Stimulated activated CD4-positive, alpha-beta T cell treated with anti-CD3 and anti-CD28 coated beads, Interleukin-15, amount 100 ng/mL, for 48 hours (primary cell): ENCODE data around the gene NOL6.
"Not testable (repeated sequence)": the region's sequence is repeated elsewhere in the genome, so short reads cannot be mapped to it uniquely, and the experiment has no call there.

ENCODE experiments used
- DNase-seq, 2 donors: peaks; one replicate each; pipeline ENCODE4 v3.0.0-alpha.2; 2020; ENCODE audit warnings: low read depth in 2 of 2

NOL6 gene

DNA sequence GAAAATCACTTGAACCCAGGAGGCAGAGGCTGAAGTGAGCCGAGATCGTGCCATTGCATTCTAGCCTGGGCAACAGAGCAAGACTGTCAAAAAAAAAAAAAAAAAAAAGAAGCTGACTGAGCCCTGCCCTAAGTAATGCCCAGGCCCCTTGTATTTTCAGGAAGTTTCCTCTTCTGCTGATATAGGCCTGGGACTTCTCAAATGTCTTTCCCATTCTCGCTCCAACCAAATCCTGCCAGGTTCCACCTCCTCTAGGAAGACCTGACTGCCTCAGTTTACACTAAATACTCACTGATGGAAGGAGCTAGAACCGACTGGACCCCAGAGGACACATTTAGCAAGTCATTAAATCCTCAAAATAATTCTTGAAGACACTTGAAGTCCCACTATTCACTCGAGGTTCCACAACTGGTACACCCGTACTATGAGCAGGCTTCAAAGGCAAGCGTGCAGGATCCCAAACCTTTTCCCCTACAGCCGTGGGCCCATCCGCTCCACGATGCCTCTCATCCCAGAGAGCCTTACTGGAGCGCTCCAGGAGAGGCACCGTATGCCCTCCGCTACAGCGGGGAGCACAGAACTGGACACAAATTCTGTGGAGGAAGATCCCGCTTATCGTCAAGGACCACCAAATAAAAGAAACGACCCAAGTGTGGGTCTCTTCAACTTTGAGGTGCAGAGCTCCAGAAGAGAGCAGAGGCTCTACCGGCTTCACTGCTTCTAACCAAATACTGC, 676 bp downstream of the NOL6 start:
- no peak for DNase-seq

DNA sequence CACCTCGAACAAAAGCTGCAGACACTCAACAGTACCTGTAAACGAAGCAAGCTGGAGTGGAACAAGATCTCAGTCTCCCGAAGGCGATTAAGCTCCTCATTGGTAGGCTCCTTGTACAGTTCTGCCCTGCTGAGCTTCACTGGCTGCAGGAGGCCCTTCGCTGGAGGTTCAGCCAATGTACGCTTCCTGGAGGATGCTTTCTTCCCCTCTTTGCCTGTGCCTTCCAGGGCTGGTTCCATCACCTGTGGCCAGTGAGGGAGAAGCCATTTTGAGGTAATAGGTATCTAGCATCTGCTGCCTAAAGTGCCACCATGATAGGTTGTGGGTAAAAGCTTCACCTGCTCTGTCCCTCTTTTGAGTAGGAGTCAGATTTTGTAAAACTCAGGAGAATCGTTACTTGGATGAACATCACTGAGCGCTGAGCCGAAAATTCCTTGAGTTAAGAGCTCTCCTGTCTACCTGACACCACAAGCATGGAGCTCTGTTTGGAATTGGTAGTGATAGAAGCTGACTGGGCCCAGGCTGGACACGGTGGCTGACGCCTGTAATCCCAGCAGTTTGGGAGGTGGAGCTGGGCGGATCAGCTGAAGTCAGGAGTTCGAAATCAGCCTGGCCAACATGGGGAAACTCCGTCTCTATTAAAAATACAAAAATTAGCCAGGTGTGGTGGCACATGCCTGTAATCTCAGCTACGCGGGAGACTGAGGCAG, 1.4 kb downstream of the NOL6 start:
- DNase-seq: no peak

DNA sequence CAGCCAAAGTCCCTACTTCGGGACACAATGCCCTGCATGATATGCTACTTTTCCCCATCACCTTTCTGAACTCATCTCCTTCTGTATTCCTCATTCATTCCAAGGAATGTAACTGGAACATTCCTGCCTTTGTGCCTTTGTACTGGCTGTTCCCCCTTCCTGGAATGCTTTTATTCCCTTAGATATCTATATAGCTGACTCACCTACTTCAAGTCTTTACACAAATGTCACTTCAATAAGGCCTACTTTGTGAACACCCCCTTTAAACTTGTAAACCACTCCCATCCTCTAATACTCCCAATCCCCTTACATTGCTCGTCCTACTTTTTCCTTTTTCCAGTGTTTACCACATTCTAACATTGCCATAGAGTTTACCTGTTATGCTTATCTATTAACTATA, 2.4 kb downstream of the NOL6 start:
- no peak for DNase-seq

DNA sequence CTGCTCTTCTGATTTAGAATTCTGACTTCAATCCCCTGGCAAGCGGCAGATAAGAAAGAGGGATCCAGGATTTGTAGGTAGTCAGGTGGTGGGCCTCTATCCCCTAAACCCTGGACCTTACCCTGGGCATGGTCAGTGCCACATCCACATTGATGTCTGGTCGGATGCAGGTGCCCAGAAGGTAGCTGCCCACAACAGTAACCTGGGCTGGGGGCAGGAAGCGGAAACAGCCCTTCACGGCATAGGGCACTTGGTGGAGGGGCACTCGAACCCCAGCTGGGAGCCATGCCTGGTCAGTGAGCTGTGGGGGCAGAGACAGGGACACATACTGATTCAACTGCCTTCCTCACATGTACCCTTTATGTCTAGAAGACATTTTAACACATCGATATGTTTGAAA, 3.8 kb downstream of the NOL6 start:
- no peak for DNase-seq

DNA sequence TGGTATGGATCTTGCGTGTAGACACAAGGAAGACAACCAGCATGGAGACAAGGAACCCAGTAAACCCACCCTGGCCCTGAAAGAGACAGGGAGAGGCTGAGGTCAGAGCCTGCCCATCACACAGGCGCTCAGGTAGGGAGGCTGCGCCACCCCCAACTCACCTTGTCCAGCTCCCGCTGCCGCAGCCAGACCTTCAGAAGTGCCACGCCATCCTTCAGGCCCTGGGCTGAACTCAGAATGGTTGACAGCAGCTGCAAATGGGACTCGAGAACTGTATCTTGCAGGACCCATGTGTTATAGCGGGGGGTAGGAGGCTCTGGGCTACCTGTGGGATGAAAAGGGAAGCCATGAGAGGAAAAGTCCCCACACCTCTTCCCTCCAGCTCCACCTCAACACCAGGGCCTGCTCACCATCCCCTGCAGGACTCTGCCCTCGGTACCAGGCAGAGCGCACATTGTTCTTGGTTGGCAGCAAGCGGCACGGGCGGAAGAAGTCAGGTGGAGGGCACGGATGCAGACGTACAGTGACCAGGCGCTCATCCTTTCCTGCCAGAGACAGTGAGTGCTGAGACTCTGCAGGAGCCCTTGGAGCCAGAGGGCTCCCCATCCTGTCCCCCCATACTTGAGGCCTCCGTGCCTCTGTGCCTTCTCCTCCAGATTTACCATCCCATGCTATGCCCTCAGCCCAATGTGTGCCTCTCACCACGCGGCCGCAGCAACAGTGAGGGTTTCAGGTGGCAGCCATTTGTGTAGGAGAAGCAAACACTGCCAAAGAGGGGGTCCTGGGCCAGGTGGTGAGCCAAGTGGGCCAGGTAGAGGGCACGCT, 4.7 kb downstream of the NOL6 start:
- DNase-seq: no peak

DNA sequence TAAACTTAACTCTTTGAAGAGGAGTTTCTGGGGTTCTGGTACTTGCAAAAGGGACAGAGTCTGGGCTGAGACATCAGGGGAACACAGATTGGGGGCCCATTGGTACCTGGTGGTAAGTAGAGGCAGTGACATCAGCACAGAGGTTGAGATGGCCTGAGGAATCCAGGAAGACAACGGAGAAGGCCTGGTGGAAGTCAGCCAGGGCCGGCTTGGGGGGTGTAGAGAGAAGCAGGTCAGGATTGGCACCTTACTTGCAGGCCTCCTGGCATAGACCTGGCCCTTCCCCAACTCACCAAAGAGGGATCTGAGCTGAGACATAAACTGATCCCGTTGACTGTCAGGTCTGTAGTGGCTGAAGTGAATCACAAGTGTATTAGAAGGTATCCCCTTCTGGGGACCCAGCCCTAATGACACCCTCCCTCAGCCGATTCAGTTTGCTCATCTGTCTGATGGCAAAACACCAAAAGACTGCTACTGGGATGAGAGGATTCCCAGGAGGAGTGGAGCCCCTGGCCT, 5.5 kb downstream of the NOL6 start:
- DNase-seq: no peak

DNA sequence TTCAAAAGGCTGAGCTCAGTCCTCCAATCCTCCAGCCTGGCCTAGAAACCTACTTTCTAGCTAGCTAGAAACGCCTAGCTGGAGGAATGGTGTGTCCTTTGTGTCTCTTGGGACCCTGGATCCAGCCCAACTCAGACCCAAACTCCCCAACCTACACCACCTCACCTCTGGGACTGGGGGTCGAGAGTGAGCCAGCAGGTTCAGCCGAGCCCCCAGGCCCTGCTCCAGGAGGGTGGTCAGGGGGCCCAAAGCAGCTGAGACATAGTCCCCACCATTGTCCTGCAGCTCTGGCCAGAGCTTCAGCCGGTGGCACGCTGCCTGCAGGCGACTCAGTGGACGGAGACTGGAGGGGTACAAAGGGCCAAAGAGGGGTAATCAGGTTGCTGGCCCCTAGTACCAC, 6.2 kb downstream of the NOL6 start:
- DNase-seq: no peak

DNA sequence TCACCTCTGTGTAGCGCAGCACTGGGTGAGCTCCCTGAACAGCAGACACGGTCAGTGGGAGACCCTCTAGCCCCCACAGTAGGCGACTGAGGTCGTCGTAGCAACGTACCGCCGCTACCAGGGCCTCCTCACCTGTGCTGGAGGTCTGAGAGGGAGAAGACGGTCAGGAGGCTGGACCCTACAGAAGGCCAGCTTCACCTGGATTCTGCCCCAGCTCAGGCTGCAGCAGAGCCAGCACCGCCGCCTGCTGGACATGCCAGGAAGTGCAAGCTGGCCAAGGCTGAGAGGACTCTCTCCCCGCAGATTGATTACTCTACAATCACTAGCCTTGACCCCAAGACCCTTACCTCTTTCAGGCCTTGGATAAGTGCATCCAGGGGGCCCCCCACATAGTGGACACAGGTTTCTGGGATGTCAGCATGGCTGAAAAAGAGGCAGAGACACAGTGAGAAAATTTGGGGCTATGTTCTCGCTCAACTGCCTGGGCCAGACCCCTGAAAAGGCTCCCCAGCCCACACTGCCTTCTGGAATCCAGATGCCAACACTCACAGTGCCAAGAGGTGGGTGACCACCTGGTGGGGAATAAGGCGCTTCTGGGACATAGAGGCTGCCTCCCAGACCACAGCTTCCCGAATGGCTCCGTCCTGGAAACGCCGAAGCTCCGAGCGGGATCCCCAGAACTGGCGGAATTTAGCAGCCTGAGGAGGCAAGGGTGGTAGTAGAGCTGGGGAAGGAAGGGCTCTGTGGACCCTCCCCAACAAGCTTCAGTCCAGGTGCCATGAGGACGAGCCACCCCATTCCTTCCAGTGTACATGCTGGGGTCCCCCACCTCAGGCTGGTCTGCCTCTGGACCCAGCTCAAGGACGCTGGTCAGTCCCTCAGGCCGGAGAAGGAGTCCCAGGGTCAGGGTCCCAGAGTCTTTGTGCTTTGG, 6.9 kb downstream of the NOL6 start:
- DNase-seq: peak in 1 of 2 donors; percentile 67

DNA sequence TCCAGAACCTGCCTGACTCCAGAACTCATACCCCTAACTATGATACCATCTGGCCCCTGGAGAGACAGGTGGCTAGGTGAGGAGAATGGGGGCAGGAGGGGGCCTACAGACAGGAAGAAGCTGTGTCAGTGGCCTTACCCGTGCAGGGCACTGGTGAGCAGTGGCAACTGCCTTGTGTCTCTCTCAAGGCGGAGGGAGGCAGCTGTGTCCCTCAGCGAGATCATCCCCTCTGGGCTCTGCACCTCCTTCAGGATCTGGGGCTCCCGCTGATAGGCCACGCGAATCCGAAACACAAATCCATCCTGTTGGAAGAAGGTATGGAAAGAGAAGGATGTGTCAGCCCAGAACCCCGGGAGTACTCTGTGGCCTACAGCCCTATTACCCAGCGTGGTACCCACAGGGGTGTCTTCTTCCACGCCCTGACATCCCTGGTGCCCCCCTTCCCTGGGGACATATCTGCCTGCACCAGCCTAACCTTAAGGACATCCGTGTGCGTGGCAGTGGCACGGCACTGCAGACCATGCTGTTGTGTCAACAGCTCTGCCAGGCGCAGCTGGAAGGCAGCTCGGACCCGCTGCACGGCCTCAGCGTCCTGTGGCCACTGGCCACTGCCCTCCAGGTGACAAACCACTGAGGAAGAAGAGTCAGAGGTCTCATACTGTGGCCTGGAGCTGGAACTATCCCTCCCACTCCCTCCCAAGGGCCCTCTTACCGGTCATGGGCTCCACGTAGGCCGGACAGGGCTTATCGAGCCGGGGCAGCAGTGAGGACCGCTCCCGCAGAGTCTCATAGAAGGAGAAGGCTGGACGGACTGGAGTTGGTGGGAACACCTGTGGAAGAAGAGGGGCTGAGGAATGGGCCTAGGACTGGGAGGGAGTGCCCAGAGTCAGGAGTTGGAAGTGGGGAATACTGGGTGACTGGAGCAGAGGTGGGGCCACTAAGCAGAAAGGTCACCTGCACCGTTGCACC, 7.8 kb downstream of the NOL6 start:
- no peak for DNase-seq

DNA sequence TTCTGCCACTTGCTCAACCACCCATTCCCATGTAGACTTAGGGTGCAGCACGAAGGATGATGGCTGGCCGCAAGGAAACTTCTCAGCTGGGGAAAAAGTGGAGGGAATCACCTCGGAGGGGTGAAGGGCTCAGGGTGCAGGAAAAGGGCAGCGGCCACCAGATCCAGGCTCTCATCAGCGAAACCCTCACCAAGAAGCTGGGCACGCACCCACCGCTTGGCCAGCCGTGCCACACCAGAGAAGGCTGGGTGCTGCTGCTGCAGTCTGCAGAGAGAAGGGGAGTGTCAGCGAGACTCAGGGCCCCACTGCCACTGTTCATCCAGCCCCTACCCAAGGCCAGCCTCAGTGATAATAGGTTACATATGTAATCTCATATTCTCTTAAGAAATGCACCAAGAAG, 8.6 kb downstream of the NOL6 start:
- no peak for DNase-seq

DNA sequence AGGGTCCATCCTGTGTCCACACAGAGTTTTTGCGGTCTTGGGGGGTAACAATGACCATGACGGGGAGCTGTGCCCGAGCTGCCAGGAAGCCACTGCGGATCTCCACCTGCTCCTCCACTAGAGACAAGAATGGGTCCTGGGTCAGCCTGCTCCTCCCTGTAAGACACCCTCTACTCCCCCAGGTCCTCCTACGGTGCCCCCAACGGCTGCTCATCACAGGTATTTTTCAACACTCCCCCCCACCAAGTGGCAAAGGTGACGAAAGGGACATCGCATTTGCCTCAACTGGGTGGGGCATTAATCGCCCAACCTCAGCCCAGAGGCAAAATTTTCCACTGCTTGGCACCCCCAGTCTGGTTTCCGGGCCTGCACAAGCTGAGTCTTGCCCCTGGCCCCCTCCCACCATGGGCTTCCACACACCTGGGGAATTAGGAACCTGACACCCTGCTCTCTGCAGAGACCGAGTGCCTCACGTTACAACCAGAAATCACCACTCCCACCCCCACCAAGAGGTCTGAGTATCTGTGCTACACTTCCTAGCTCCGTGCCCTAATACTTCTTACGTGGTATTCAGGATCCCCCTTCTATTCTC, 9.6 kb downstream of the NOL6 start:
- no peak for DNase-seq

DNA sequence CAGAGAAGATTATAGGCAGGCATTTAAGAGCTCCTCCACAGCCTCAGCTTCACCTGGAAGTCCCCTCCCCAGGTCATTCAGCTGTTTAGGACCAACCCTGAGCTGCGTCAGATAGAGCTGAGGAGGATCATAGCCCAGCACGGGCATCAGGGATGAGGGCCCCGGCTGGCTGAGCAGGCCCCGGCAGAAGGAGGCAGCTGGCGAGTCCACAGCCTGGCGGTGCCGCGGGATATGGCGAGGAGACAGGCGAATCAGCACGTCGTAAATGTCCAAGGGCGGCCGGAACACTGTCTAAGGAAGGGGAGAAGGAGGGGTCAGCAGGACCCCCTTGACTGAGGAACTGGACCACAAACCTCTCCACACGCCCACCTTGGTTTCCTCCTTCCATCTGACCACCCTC, 10.6 kb downstream of the NOL6 start:
- DNase-seq: no peak

DNA sequence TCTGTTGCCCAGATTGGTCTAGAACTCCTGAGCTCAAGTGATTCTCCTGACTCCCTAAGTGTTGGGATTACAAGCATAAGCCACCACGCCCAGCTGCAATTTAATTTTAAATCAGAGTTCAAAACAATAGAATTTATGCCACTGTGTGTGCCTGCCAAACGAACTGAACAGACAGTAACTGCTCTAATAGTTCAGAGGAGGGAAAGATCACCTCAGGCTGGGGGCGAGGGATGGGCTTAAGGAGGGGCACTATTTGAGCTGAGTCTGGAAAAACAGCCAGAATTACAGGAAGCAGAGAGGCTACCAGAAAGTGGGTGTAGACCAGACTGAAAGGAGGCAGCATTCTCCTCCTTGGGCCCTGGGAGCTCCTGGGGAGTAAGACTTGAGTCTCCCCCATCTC, 12.2 kb downstream of the NOL6 start:
- DNase-seq: no peak

DNA sequence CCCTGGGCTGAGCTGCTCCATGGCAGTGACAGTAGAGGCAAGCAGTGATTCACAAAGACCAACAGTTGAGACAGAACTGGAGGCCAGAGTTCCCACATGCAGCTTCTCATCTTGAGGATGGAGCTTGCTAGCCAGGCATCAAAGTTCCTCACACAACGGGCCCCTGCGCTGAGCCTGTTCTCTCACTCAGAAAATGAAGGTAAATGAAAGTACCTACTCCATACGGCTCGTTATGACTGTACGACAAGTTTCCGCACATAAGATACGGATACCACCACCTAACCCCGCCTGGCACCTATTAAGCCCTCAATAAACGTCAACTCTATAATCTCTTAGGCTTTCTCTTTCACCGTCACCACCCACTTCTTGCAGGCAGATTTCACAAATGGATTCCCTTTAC, 12.9 kb downstream of the NOL6 start:
- no peak for DNase-seq

DNA sequence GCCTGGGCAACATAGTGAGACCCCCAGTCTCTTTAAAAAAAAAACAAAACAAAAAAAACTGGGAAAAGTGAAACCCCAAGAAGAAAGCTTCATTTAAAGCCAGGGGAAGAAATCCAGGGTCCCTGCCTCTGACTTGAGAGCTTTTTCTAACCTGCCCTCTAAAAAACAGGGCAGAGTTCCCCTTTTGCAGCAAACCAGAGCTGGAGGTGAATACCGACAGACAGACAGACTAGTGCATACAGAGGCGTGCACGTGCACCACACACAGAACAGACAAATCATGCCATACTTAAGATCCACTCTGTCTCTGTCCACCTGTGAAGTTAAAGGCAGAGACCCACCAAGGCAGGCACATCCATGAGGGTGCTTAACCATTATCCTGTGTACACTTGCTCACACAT, 14.6 kb downstream of the NOL6 start:
- no peak for DNase-seq

DNA sequence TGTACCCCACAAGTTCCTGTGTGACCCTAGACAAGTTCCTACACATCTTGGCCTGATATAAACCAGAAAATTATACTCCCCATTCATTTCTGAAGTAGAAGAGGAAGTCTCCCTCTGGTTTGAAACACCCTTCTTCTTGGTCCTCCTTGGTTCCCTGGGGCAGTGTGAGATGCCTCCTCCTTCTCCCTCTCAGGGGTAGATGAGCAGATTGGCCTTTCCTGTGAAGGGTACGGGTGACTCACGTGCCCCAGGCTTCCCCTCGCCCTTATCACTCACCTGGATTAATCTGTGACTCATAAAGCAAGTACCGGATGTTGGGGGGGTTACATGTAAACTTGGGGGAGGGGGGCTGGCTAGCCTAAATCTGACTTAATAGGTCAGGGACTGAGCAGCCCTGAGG, 15.3 kb downstream of the NOL6 start:
- peak; percentile 49 to 57 for DNase-seq

DNA sequence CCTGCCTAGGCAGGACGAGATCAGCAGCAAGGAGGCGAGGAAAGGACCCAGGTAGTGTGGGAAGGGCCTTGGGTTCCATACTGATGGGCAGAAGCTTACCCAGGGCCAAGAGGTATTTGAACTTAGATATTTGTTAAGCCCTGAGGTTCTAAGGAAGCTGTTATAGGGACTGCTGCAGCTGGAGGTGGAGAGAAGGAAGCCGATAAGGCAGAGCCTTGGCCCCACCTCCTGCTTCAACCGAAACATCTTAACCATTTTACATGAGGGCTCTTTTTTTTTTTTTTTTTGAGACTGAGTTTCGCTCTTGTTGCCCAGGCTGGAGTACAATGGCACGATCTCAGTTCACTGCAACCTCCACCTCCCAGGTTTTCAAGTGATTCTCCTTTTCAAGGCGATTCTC, 17.8 kb downstream of the NOL6 start:
- DNase-seq: no peak

DNA sequence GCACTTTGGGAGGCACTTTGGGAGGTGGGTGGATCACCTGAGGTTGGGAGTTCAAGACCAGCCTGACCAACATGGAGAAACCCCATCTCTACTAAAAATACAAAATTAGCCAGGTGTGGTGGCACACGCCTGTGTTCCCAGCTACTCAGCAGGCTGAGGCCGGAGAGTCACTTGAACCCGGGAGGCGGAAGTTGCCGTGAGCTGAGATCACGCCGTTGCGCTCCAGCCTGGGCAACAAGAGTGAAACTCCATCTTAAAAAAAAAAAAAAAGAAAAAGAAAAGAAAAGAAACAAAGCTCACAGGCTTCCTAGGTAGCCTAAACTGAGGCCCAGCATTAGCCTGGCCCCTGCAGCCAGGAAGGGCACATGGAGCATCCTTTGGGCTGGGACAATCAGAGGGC, 18.3 kb downstream of the NOL6 start:
- DNase-seq: not testable (repeated sequence)

DNA sequence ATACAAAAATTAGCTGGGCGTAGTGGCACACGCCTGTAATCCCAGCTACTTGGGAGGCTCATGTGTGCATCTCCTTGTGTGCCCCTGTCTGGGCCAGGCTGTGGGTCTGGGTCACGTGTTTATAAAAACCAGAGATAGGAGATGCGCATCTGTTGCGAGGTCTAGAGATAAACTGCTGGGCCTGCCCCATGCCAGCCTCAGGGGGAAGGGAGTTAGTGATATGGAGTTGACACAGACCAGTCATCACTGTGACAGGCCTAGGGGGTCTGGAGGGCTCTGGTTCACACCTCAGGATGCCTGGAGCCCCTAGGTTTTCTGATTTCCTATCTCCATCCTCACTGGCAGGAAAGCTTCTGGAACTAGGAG, 19.1 kb downstream of the NOL6 start:
- not testable (repeated sequence) for DNase-seq
